PC-3 (cell line): Measurements from ENCODE around the gene TTBK1. TPM values are rescaled to one million over a fixed set of nuclear protein-coding genes. Genes with fewer than 3 reads are reported as not detected.

Experiments used
- ATAC-seq: fragments of 200-7000 bp; cut with Tn5 transposase; 2 replicates; pipeline ENCODE4 v1.9.1; 2020; ENCODE audit warnings: mild to moderate bottlenecking, moderate library complexity
- BruUV-seq: library from RNA; stranded (reverse); fragments of 400-500 nt; replicated peaks from 2 replicates; lab custom pipeline; 2021; lab: Mats Ljungman, UMichigan
- CTCF ChIA-PET: fragments of 300-600 bp; sonication (Branson Sonifier 250); formaldehyde crosslinking; loops from one replicate; lab custom pipeline; 2022; ENCODE audit warnings: antibody characterized with exemption; lab: Charles Lee
- POLR2A ChIA-PET: fragments of 300-600 bp; sonication (Branson Sonifier 250); formaldehyde crosslinking; loops from one replicate; lab custom pipeline; 2022; ENCODE audit warnings: antibody characterized with exemption; ENCODE audit not compliant: unreplicated experiment; lab: Charles Lee
- DNase-seq: peaks from one replicate; pipeline ENCODE4 v3.0.0-alpha.2; 2015
- H2AFZ ChIP-seq: fragments of 300-600 bp; sonication (generic); 2 replicates; pipeline ENCODE4 v1.6.0; 2016; ENCODE audit warnings: antibody characterized with exemption, low read length
- H3F3A ChIP-seq: fragments of 300-600 bp; sonication (generic); one replicate; pipeline ENCODE4 v1.6.0; 2017; ENCODE audit warnings: antibody characterized with exemption, low read length, control low read depth, mild to moderate bottlenecking; ENCODE audit not compliant: unreplicated experiment
- H3K27ac ChIP-seq: fragments of 300-600 bp; sonication (generic); 2 replicates; pipeline ENCODE4 v1.5.1; 2016; ENCODE audit warnings: mild to moderate bottlenecking, low read length
- H3K27me3 ChIP-seq: fragments of 300-600 bp; sonication (generic); 2 replicates; pipeline ENCODE4 v1.6.1; 2016; ENCODE audit warnings: low read length, mixed read lengths
- H3K36me3 ChIP-seq: fragments of 300-600 bp; sonication (generic); 2 replicates; pipeline ENCODE4 v1.6.1; 2016; ENCODE audit warnings: low read depth, mixed run types, low read length, mixed read lengths
- H3K4me1 ChIP-seq: fragments of 300-600 bp; sonication (generic); 2 replicates; pipeline ENCODE4 v1.5.1; 2016; ENCODE audit warnings: low read length; ENCODE audit not compliant: insufficient read depth
- H3K4me2 ChIP-seq: fragments of 300-600 bp; sonication (generic); 2 replicates; pipeline ENCODE4 v1.6.0; 2016; ENCODE audit warnings: low read length
- H3K4me3 ChIP-seq: fragments of 300-600 bp; sonication (generic); 2 replicates; pipeline ENCODE4 v1.5.1; 2016; ENCODE audit warnings: mild to moderate bottlenecking, low read length, mixed read lengths
- H3K79me2 ChIP-seq: fragments of 300-600 bp; sonication (generic); 2 replicates; pipeline ENCODE4 v1.6.1; 2017; ENCODE audit warnings: low read length, mixed read lengths
- H3K9ac ChIP-seq: fragments of 300-600 bp; sonication (generic); 2 replicates; pipeline ENCODE4 v1.6.0; 2016; ENCODE audit warnings: mild to moderate bottlenecking, low read length
- H3K9me2 ChIP-seq: fragments of 300-600 bp; sonication (generic); replicated peaks from 2 replicates; pipeline ENCODE4 v1.6.1; 2016; ENCODE audit warnings: mixed run types, low read length, mixed read lengths
- H3K9me3 ChIP-seq: fragments of 300-600 bp; sonication (generic); 2 replicates; pipeline ENCODE4 v1.6.1; 2016; ENCODE audit warnings: low read length, mixed read lengths
- H4K20me1 ChIP-seq: fragments of 300-600 bp; sonication (generic); 2 replicates; pipeline ENCODE4 v1.6.1; 2016; ENCODE audit warnings: low read length, mixed read lengths
- EZH2 ChIP-seq: fragments of 300-600 bp; sonication (generic); IDR thresholded peaks from one replicate; pipeline ENCODE4 v1.6.1; 2017; ENCODE audit warnings: antibody characterized with exemption, mild to moderate bottlenecking, low read length; ENCODE audit not compliant: unreplicated experiment
- EZH2phosphoT487 ChIP-seq: fragments of 300-600 bp; sonication (generic); IDR thresholded peaks from 2 replicates; pipeline ENCODE4 v1.6.1; 2018; ENCODE audit warnings: mild to moderate bottlenecking, antibody characterized with exemption, low read length, borderline replicate concordance
- intact Hi-C: fragments of 100-400 bp; cut with micrococcal nuclease; formaldehyde crosslinking; loops from 2 replicates; pipeline ENCODE4 v1.9.0; 2023
- total RNA-seq: library from RNA; depleted of rRNA; stranded (reverse); fragments of >200 nt; gene quantifications from 2 replicates; pipeline ENCODE4 v1.2.3, GENCODE V29; 2014
- TF ChIP-seq, protein P1 (sequence below): fragments of 300-600 bp; sonication (generic); conservative IDR thresholded peaks from 2 replicates; pipeline ENCODE4 v1.5.1; 2017; ENCODE audit warnings: antibody characterized with exemption, low read depth, mild to moderate bottlenecking, low read length

TTBK1 gene
- total RNA-seq, 1 experiment from 2014 or later, result not detected

DNA sequence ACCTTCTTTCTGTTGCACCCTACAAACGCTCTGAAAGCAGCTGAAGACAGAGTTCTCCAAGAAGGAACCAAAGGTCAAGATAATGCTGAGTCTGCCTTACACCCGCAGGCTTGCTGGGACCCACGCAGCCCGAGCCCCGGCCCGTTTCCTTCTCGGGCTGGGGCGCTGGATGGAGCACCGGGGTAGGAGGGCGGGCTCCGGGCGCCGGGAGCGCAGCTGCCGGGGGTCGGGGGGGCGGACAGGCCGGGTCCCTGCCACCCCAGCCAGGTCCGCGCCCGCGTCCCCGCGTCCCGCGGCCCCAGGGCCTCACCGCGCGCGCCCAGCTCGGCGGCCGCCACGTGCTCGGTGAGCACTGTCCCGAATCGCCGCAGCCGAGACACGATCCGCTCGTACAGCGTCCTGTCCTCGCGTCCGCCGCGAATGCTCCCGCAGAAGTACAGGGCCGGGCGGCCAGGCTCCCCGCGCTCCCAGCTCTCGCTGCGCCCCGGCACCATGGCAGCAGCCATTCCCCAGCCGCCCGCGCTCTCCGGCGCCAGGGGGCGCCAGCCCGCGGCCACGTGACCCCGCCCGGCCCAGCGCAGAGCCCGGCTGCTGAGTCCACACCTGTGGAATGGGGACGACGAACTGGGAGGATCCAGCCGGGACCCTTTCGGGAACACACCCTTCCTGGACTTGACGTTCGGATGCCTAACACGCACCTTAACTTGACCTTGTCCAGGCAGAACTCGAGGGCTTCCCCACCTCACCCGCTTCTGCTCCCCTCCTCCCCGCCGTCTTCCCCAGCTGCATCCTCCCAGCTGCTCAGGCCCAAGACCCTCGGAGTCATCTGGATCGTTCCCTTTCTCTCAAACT lies 14.1 kb upstream of the TTBK1 start, which contains the start of gene DNPH1:
Gene DNPH1, minus strand, starts transcription at position 531 of the 852 bp plus-strand sequence. Its CDS starts 25 bp downstream, at position 506.
- peak within 1 kb of the TSS; percentile 81 for H3K4me2 ChIP-seq
- DNase-seq, result peak; percentile 80
- H3K4me3 ChIP-seq, result peak within 1 kb of the TSS; percentile 69
- no peak within 1 kb of the TSS for H3K27ac ChIP-seq
- no peaks in the 10 kb centered on the region for H3K9me2 ChIP-seq
- peaks cover 19% of the 10 kb centered on the region for H3K79me2 ChIP-seq
- peaks cover 10% of the 10 kb centered on the region; the same call in 1 of the 2 replicates for H3K4me1 ChIP-seq
- H4K20me1 ChIP-seq, result no peaks in the 10 kb centered on the region
- CTCF ChIA-PET, result interaction anchor here (0.6 to 1.0 kb wide), 4 partner anchors 9 to 209 kb away, joined by 3 to 5 read pairs (median 3); no protein-coding TSS in a partner anchor
- TF ChIP-seq, protein P1, sequence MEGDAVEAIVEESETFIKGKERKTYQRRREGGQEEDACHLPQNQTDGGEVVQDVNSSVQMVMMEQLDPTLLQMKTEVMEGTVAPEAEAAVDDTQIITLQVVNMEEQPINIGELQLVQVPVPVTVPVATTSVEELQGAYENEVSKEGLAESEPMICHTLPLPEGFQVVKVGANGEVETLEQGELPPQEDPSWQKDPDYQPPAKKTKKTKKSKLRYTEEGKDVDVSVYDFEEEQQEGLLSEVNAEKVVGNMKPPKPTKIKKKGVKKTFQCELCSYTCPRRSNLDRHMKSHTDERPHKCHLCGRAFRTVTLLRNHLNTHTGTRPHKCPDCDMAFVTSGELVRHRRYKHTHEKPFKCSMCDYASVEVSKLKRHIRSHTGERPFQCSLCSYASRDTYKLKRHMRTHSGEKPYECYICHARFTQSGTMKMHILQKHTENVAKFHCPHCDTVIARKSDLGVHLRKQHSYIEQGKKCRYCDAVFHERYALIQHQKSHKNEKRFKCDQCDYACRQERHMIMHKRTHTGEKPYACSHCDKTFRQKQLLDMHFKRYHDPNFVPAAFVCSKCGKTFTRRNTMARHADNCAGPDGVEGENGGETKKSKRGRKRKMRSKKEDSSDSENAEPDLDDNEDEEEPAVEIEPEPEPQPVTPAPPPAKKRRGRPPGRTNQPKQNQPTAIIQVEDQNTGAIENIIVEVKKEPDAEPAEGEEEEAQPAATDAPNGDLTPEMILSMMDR, result peak; percentile 86
- TF ChIP-seq EZH2phosphoT487, result no peak
- ATAC-seq, result peak; percentile 96
- POLR2A ChIA-PET, result no interaction called here
- no peaks in the 10 kb centered on the region for H3K9me3 ChIP-seq
- intact Hi-C loops, result no loop called here
- H3K36me3 ChIP-seq, result no peaks in the 10 kb centered on the region
- H2AFZ ChIP-seq, result peak within 1 kb of the TSS; percentile 77
- peak within 1 kb of the TSS; percentile 75 for H3K9ac ChIP-seq
- H3K27me3 ChIP-seq, result no peaks in the 10 kb centered on the region
- no TSS peak for BruUV-seq
- no peaks in the 10 kb centered on the region for H3F3A ChIP-seq

DNA sequence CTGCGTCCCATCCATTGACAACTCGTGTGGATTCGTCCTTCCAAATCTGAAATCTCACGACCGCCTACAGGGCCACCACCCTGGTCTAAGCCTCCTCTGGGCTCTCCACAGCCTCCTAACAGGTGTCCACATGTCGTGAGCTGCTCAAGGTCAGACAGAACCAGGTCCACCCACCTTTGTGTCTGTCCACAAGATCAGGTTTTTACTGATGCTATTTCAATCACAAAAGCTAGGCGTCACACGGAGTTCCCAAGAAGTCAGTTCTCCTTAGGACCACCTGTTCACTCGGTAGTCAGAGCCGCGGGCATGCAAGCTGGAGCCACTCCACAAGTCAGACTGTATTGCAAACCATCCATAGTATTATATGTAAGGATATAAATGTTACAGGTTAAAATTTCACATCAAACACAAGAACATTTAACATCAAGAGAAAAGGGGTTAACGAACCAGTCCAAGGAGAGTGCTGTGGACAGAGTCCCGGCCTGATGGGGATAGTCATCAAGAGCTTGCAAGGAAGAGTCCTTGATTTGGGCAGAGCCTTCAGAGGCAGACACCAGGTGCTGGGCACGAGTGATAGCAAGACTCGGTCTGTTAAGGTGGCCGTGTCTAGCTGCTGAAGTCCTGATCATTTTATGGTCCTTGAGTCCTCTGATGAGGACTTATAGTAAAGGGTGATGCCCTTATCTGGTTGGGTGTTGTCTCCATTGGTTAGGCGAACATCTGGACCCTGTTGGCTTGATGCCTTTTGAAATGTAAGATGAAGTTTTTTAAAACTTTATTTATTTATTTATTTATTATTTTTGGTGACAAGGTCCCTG lies 13.3 kb upstream of the TTBK1 start:
- H4K20me1 ChIP-seq, result no peaks in the 10 kb centered on the region
- H3K4me3 ChIP-seq, result peak overlapping the region; percentile 69; the same call in 1 of the 2 replicates
- H3K4me1 ChIP-seq, result peaks cover 10% of the 10 kb centered on the region; the same call in 1 of the 2 replicates
- peak overlapping the region; percentile 81; the same call in 1 of the 2 replicates for H3K4me2 ChIP-seq
- H3K27me3 ChIP-seq, result no peaks in the 10 kb centered on the region
- BruUV-seq, result no TSS peak
- CTCF ChIA-PET, result interaction anchor here (1.0 kb wide), 2 partner anchors 8 to 66 kb away, joined by 3 to 5 read pairs; no protein-coding TSS in a partner anchor
- H3K9me2 ChIP-seq, result no peaks in the 10 kb centered on the region
- no peak overlapping the region for H3K27ac ChIP-seq
- no peaks in the 10 kb centered on the region for H3K36me3 ChIP-seq
- POLR2A ChIA-PET, result no interaction called here
- no peaks in the 10 kb centered on the region for H3F3A ChIP-seq
- intact Hi-C loops, result no loop called here
- TF ChIP-seq EZH2phosphoT487 (no peak), EZH2 (no peak)
- TF ChIP-seq, protein P1, result no peak
- H2AFZ ChIP-seq, result peak overlapping the region; percentile 77; the same call in 1 of the 2 replicates
- no peak overlapping the region for H3K9ac ChIP-seq
- no peaks in the 10 kb centered on the region for H3K9me3 ChIP-seq
- ATAC-seq (no peak), DNase-seq (no peak)
- peaks cover 19% of the 10 kb centered on the region for H3K79me2 ChIP-seq
